PC-3 (cell line): Measurements from ENCODE around the gene RGL4. TPM values are rescaled to one million over a fixed set of nuclear protein-coding genes. Genes with fewer than 3 reads are reported as not detected.

Experiments
- ATAC-seq: fragments of 200-7000 bp; cut with Tn5 transposase; 2 replicates; pipeline ENCODE4 v1.9.1; 2020; ENCODE audit warnings: mild to moderate bottlenecking, moderate library complexity
- BruUV-seq: library from RNA; stranded (reverse); fragments of 400-500 nt; replicated peaks from 2 replicates; lab custom pipeline; 2021; lab: Mats Ljungman, UMichigan
- CTCF ChIA-PET: fragments of 300-600 bp; sonication (Branson Sonifier 250); formaldehyde crosslinking; loops from one replicate; lab custom pipeline; 2022; ENCODE audit warnings: antibody characterized with exemption; lab: Charles Lee
- POLR2A ChIA-PET: fragments of 300-600 bp; sonication (Branson Sonifier 250); formaldehyde crosslinking; loops from one replicate; lab custom pipeline; 2022; ENCODE audit warnings: antibody characterized with exemption; ENCODE audit not compliant: unreplicated experiment; lab: Charles Lee
- DNase-seq: peaks from one replicate; pipeline ENCODE4 v3.0.0-alpha.2; 2015
- H2AFZ ChIP-seq: fragments of 300-600 bp; sonication (generic); 2 replicates; pipeline ENCODE4 v1.6.0; 2016; ENCODE audit warnings: antibody characterized with exemption, low read length
- H3F3A ChIP-seq: fragments of 300-600 bp; sonication (generic); one replicate; pipeline ENCODE4 v1.6.0; 2017; ENCODE audit warnings: antibody characterized with exemption, low read length, control low read depth, mild to moderate bottlenecking; ENCODE audit not compliant: unreplicated experiment
- H3K27ac ChIP-seq: fragments of 300-600 bp; sonication (generic); 2 replicates; pipeline ENCODE4 v1.5.1; 2016; ENCODE audit warnings: mild to moderate bottlenecking, low read length
- H3K27me3 ChIP-seq: fragments of 300-600 bp; sonication (generic); 2 replicates; pipeline ENCODE4 v1.6.1; 2016; ENCODE audit warnings: low read length, mixed read lengths
- H3K36me3 ChIP-seq: fragments of 300-600 bp; sonication (generic); 2 replicates; pipeline ENCODE4 v1.6.1; 2016; ENCODE audit warnings: low read depth, mixed run types, low read length, mixed read lengths
- H3K4me1 ChIP-seq: fragments of 300-600 bp; sonication (generic); 2 replicates; pipeline ENCODE4 v1.5.1; 2016; ENCODE audit warnings: low read length; ENCODE audit not compliant: insufficient read depth
- H3K4me2 ChIP-seq: fragments of 300-600 bp; sonication (generic); 2 replicates; pipeline ENCODE4 v1.6.0; 2016; ENCODE audit warnings: low read length
- H3K4me3 ChIP-seq: fragments of 300-600 bp; sonication (generic); 2 replicates; pipeline ENCODE4 v1.5.1; 2016; ENCODE audit warnings: mild to moderate bottlenecking, low read length, mixed read lengths
- H3K79me2 ChIP-seq: fragments of 300-600 bp; sonication (generic); 2 replicates; pipeline ENCODE4 v1.6.1; 2017; ENCODE audit warnings: low read length, mixed read lengths
- H3K9ac ChIP-seq: fragments of 300-600 bp; sonication (generic); 2 replicates; pipeline ENCODE4 v1.6.0; 2016; ENCODE audit warnings: mild to moderate bottlenecking, low read length
- H3K9me2 ChIP-seq: fragments of 300-600 bp; sonication (generic); replicated peaks from 2 replicates; pipeline ENCODE4 v1.6.1; 2016; ENCODE audit warnings: mixed run types, low read length, mixed read lengths
- H3K9me3 ChIP-seq: fragments of 300-600 bp; sonication (generic); 2 replicates; pipeline ENCODE4 v1.6.1; 2016; ENCODE audit warnings: low read length, mixed read lengths
- H4K20me1 ChIP-seq: fragments of 300-600 bp; sonication (generic); 2 replicates; pipeline ENCODE4 v1.6.1; 2016; ENCODE audit warnings: low read length, mixed read lengths
- CTCF ChIP-seq: fragments of 300-600 bp; sonication (generic); conservative IDR thresholded peaks from 2 replicates; pipeline ENCODE4 v1.5.1; 2017; ENCODE audit warnings: antibody characterized with exemption, low read depth, mild to moderate bottlenecking, low read length
- EZH2 ChIP-seq: fragments of 300-600 bp; sonication (generic); IDR thresholded peaks from one replicate; pipeline ENCODE4 v1.6.1; 2017; ENCODE audit warnings: antibody characterized with exemption, mild to moderate bottlenecking, low read length; ENCODE audit not compliant: unreplicated experiment
- EZH2phosphoT487 ChIP-seq: fragments of 300-600 bp; sonication (generic); IDR thresholded peaks from 2 replicates; pipeline ENCODE4 v1.6.1; 2018; ENCODE audit warnings: mild to moderate bottlenecking, antibody characterized with exemption, low read length, borderline replicate concordance
- intact Hi-C: fragments of 100-400 bp; cut with micrococcal nuclease; formaldehyde crosslinking; loops from 2 replicates; pipeline ENCODE4 v1.9.0; 2023
- total RNA-seq: library from RNA; depleted of rRNA; stranded (reverse); fragments of >200 nt; gene quantifications from 2 replicates; pipeline ENCODE4 v1.2.3, GENCODE V29; 2014

Gene RGL4
- total RNA-seq, 1 experiment from 2014 or later = not detected

DNA sequence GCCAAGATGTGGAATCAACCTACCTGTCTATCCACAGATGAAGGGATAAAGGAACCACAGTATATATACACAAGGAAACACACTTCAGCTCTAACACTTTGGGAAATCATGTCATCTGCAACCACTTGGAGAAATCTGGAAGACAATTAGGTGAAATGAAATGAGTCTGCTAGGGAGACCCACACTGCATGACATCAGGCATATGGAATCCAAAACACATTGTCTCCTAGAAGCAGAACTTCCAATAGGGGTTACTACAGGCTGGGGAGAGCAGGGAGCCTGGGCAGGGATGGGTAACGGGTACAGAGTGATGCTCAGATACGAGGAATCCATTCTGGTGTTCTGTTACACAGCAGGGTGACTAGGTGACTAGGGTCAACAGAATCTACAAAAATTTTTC is 18.3 kb downstream of the RGL4 start:
- BruUV-seq = no TSS peak
- no peaks in the 10 kb centered on the region for H3F3A ChIP-seq
- H3K4me3 ChIP-seq = no peak overlapping the region
- H3K9ac ChIP-seq = no peak overlapping the region
- ChIA-PET CTCF (no interaction called here), POLR2A (no interaction called here)
- no peaks in the 10 kb centered on the region for H3K4me1 ChIP-seq
- H3K79me2 ChIP-seq = no peaks in the 10 kb centered on the region
- no peaks in the 10 kb centered on the region for H3K9me2 ChIP-seq
- H3K27ac ChIP-seq = no peak overlapping the region
- H3K9me3 ChIP-seq = no peaks in the 10 kb centered on the region
- no peak overlapping the region for H3K4me2 ChIP-seq
- peaks cover 14% of the 10 kb centered on the region for H3K36me3 ChIP-seq
- TF ChIP-seq EZH2 (no peak), EZH2phosphoT487 (no peak), CTCF (no peak)
- no peaks in the 10 kb centered on the region for H3K27me3 ChIP-seq
- ATAC-seq = no peak
- no peak overlapping the region for H2AFZ ChIP-seq
- H4K20me1 ChIP-seq = no peaks in the 10 kb centered on the region
- no peak for DNase-seq
- intact Hi-C loops = no loop called here

DNA sequence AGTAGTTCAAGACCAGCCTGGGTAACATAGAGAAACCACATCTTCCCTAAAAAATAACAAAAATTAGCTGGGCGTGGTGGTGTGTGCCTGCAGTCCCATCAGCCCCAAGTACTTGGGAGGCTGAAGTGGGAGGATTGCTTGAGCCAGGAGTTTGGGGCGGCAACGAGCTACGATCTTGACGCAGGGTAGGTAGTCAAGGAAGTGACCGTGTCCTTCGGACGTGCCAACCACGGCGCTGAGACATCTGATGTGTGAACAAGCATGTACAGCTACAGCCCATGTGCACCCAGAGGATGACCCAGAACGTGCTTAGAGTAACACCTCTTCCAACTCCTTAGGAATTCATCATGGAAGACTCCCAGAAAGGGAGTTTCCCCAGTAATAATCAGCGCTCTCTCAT is 21.4 kb downstream of the RGL4 start:
- no peak overlapping the region for H3K27ac ChIP-seq
- H3K9me3 ChIP-seq = no peaks in the 10 kb centered on the region
- H2AFZ ChIP-seq = no peak overlapping the region
- BruUV-seq = no TSS peak
- H3K4me2 ChIP-seq = no peak overlapping the region
- no peaks in the 10 kb centered on the region; the same call in 1 of the 2 replicates for H3K4me1 ChIP-seq
- TF ChIP-seq EZH2phosphoT487 (no peak), EZH2 (no peak), CTCF (no peak)
- no peaks in the 10 kb centered on the region for H3K27me3 ChIP-seq
- ChIA-PET CTCF (no interaction called here), POLR2A (no interaction called here)
- H3K9me2 ChIP-seq = no peaks in the 10 kb centered on the region
- H3K79me2 ChIP-seq = peaks cover 14% of the 10 kb centered on the region
- DNase-seq (no peak), ATAC-seq (no peak)
- peaks cover 7% of the 10 kb centered on the region for H3K36me3 ChIP-seq
- intact Hi-C loops = no loop called here
- no peaks in the 10 kb centered on the region for H4K20me1 ChIP-seq
- no peaks in the 10 kb centered on the region for H3F3A ChIP-seq
- no peak overlapping the region for H3K9ac ChIP-seq
- H3K4me3 ChIP-seq = no peak overlapping the region

- no TSS peak for BruUV-seq
- TF ChIP-seq CTCF (no peak), EZH2phosphoT487 (no peak), EZH2 (no peak)
- Histone ChIP-seq H3K4me3 (no peak overlapping the region), H3K9me2 (no peaks in the 10 kb centered on the region), H3K79me2 (peaks cover 14% of the 10 kb centered on the region), H4K20me1 (no peaks in the 10 kb centered on the region), H3K9ac (no peak overlapping the region), H3K27me3 (no peaks in the 10 kb centered on the region), H3K4me1 (no peaks in the 10 kb centered on the region; the same call in 1 of the 2 replicates), H3K36me3 (no peaks in the 10 kb centered on the region; the same call in 1 of the 2 replicates), H3K9me3 (no peaks in the 10 kb centered on the region), H3K4me2 (no peak overlapping the region), H3F3A (no peaks in the 10 kb centered on the region), H2AFZ (no peak overlapping the region), H3K27ac (no peak overlapping the region)
- intact Hi-C loops = no loop called here
- ATAC-seq (no peak), DNase-seq (no peak)
- ChIA-PET POLR2A (no interaction called here), CTCF (interaction anchor here (0.7 kb wide), 1 partner anchor 37 kb away, joined by 3 read pairs; the partner anchor contains the start of gene ZNF70)
Measured at GRCh38 chr22:23713696-23714595, 23.1 kb downstream of the RGL4 start.
